K562 (cell line): Measurements from ENCODE around the gene CDYL. TPM values are rescaled to one million over a fixed set of nuclear protein-coding genes. Genes with fewer than 3 reads are reported as not detected.

ENCODE experiments used
- ATAC-seq: fragments of 200-7000 bp; cut with Tn5 transposase; 3 replicates; pipeline ENCODE4 v1.9.1; 2020; ENCODE audit warnings: moderate library complexity
- BruUV-seq: library from RNA; stranded (reverse); fragments of 400-500 nt; replicated peaks from 2 replicates; lab custom pipeline; 2021; lab: Mats Ljungman, UMichigan
- CTCF ChIA-PET: fragments of 300-600 bp; formaldehyde crosslinking; extraction: SDS; loops from one replicate; lab custom pipeline; 2021; ENCODE audit warnings: low intra/inter-chr PET ratio; lab: Yijun Ruan, JAX
- POLR2A ChIA-PET: fragments of 300-600, 350-650 bp; sonication (Branson Sonifier 250); formaldehyde crosslinking; extraction: SDS; loops from one replicate; lab custom pipeline; 2021; ENCODE audit warnings: antibody characterized with exemption, inconsistent platforms; lab: Yijun Ruan, JAX
- DNase-seq, 4 experiments: peaks; one replicate each; pipeline versions ENCODE4 v3.0.0 to v3.0.0-alpha.2; 2011 to 2018; ENCODE audit warnings: low spot score in 3 of 4, mixed read lengths in 3 of 4; ENCODE audit errors: extremely low read depth in 1 of 4
- FAIRE-seq: peaks from 2 replicates; lab custom pipeline; 2011; peaks lifted over from hg19 to GRCh38; lab: Jason Lieb, UNC
- H2AFZ ChIP-seq: 2 replicates; pipeline ENCODE4 v1.6.0; 2011; ENCODE audit warnings: low read depth, low read length, control low read depth, inconsistent platforms
- H3K27ac ChIP-seq: fragments of 200-600 bp; 3 replicates; pipeline ENCODE4 v1.8.0; 2011; ENCODE audit warnings: low read depth, mild to moderate bottlenecking, control low read depth, inconsistent platforms, low read length, moderate library complexity, mixed read lengths; ENCODE audit errors: extremely low read depth
- H3K27me3 ChIP-seq, 2 experiments: fragments of 300-600 bp in 1 of 2; 2 replicates in 1 of 2; 3 replicates in 1 of 2; pipeline versions ENCODE4 v1.6.0 to v1.8.0; 2011; ENCODE audit warnings: inconsistent platforms in 2 of 2, low read length in 2 of 2, mild to moderate bottlenecking in 1 of 2, mixed read lengths in 1 of 2, moderate library complexity in 1 of 2; ENCODE audit not compliant: control insufficient read depth in 2 of 2, insufficient read depth in 2 of 2
- H3K36me3 ChIP-seq: fragments of 300-600 bp; 3 replicates; pipeline ENCODE4 v1.8.0; 2011; ENCODE audit warnings: mild to moderate bottlenecking, low read length, inconsistent platforms; ENCODE audit not compliant: control insufficient read depth, insufficient read depth
- H3K4me1 ChIP-seq, 2 experiments: fragments of 200-600 bp in 1 of 2; replicated peaks in 1 of 2; 2 replicates in 1 of 2; 3 replicates in 1 of 2; pipeline versions ENCODE4 v1.5.1 to v1.8.0; 2011; ENCODE audit warnings: inconsistent platforms in 2 of 2, low read length in 2 of 2, mild to moderate bottlenecking in 1 of 2, mixed read lengths in 1 of 2, moderate library complexity in 1 of 2; ENCODE audit not compliant: control insufficient read depth in 2 of 2, insufficient read depth in 2 of 2
- H3K4me2 ChIP-seq: 2 replicates; pipeline ENCODE4 v1.6.1; 2011; ENCODE audit warnings: low read length, control low read depth, inconsistent platforms, mixed read lengths; ENCODE audit not compliant: insufficient read depth
- H3K4me3 ChIP-seq: fragments of 200-600 bp; sonication (generic), shearing (Covaris generic); 2 replicates; pipeline ENCODE4 v1.5.1; 2016; ENCODE audit warnings: control low read depth, inconsistent platforms
- H3K79me2 ChIP-seq: fragments of 200-600 bp; 3 replicates; pipeline ENCODE4 v1.8.0; 2011; ENCODE audit warnings: low read length, inconsistent platforms; ENCODE audit not compliant: control insufficient read depth, insufficient read depth
- H3K9ac ChIP-seq, 2 experiments: 2 replicates each; pipeline versions ENCODE4 v1.6.0 to v1.6.1; 2011; ENCODE audit warnings: low read depth in 2 of 2, low read length in 2 of 2, control low read depth in 1 of 2, inconsistent platforms in 1 of 2, mild to moderate bottlenecking in 1 of 2, mixed read lengths in 1 of 2; ENCODE audit not compliant: insufficient read depth in 1 of 2
- H3K9me1 ChIP-seq: one replicate; pipeline ENCODE4 v1.6.0; 2011; ENCODE audit warnings: inconsistent platforms, mild to moderate bottlenecking, low read length, moderate library complexity; ENCODE audit not compliant: control insufficient read depth, insufficient read depth
- H3K9me3 ChIP-seq: replicated peaks from 2 replicates; pipeline ENCODE4 v1.5.1; 2011; ENCODE audit warnings: low read depth, low read length, inconsistent platforms; ENCODE audit not compliant: control insufficient read depth, insufficient read depth
- H4K20me1 ChIP-seq: replicated peaks from 2 replicates; pipeline ENCODE4 v1.6.1; 2011; ENCODE audit warnings: low read length, inconsistent platforms, mixed read lengths; ENCODE audit not compliant: control insufficient read depth, insufficient read depth
- HSF4 ChIP-seq: fragments of 250-450 bp; sonication (Bioruptor Pico); IDR thresholded peaks from 2 replicates; pipeline ENCODE4 v2.1.2; 2022; ENCODE audit warnings: mild to moderate bottlenecking, moderate library complexity, borderline replicate concordance
- NEUROD1 ChIP-seq: fragments of 150-350 bp; IDR thresholded peaks from 2 replicates; pipeline ENCODE4 v1.6.1; 2014; ENCODE audit warnings: borderline replicate concordance, low read length, low read depth; ENCODE audit not compliant: partially characterized antibody
- NUFIP1 ChIP-seq: fragments of 450-650 bp; IDR thresholded peaks from 2 replicates; pipeline ENCODE4 v1.6.1; 2018; ENCODE audit not compliant: partially characterized antibody
- ZNF311 ChIP-seq: fragments of 250-450 bp; sonication (Bioruptor Pico); IDR thresholded peaks from 2 replicates; pipeline ENCODE4 v1.4.0; 2020; ENCODE audit warnings: mild to moderate bottlenecking, moderate library complexity
- WGBS: fragments of 100-300 bp; shearing (Covaris generic); methylation state at CpG from one replicate; pipeline ENCODE4 v1.1.6; 2016; ENCODE audit warnings: low coverage, mixed read lengths; ENCODE audit not compliant: insufficient coverage; ENCODE audit errors: missing lambda C conversion rate; 5-methylcytosine and 5-hydroxymethylcytosine counted together
- in situ Hi-C: fragments of 300-500 bp; cut with MboI; formaldehyde crosslinking; loops from 4 replicates; pipeline ENCODE4 v1.15.0; 2018; ENCODE audit warnings: inconsistent platforms, mixed read lengths
- intact Hi-C: fragments of 100-400 bp; cut with micrococcal nuclease; formaldehyde crosslinking; loops from 2 replicates; pipeline ENCODE4 v1.14.2; 2022
- polyA plus RNA-seq, 8 experiments: library from polyadenylated mRNA; depleted of rRNA in 4 of 8; stranded (reverse) in 5 of 8; unstranded in 3 of 8; fragments of >200 nt; fragmentation: Nextera tagmentation in 2 of 8; fragmentation: Illumina TruSeq in 1 of 8; extraction: Ambion mirVana in 2 of 8; extraction: Trizol in 1 of 8; gene quantifications; 2 replicates each; pipeline versions ENCODE4 v1.2.1 to v1.2.3, GENCODE V29; 2011 to 2014; ENCODE audit warnings: inconsistent platforms in 1 of 8, missing spikeins in 1 of 8
- total RNA-seq, 7 experiments: library from RNA; depleted of rRNA in 6 of 7; stranded (reverse); fragments of >200 nt in 6 of 7; fragmentation: Illumina TruSeq in 2 of 7; extraction: Trizol in 2 of 7; gene quantifications; 2 replicates each; pipeline versions ENCODE4 v1.2.1 to v1.2.3, GENCODE V29; 2011 to 2021; ENCODE audit warnings: low replicate concordance in 1 of 7
- TF ChIP-seq, protein P1 (sequence below): fragments of 450-650 bp; IDR thresholded peaks from 2 replicates; pipeline ENCODE4 v1.6.1; 2016; ENCODE audit warnings: missing biosample characterization, missing genetic modification characterization

Gene CDYL
- total and polyA plus RNA-seq, 9 of the 15 experiments (the other 6 are each of a cell fraction or from before 2014, with no cell fraction given): 8.1 to 45.8 (median 40.8) TPM

DNA sequence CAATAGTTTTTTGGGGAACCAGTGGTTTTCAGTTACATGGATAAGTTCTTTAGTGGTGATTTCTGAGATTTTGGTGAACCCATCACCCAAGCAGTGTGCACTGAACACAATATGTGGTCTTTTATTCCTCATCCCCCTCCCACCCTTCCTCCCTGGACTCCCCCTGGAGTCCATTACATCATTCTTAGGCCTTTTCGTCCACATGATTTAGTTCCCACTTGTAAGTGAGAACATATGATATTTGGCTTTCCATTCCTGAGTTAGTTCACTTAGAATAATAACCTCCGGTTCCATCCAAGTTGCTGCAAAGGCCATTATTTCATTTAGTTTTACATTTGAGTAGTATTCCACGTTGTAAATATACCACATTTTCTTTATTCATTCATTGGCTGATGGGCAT lies 199.3 kb downstream of the CDYL start:
- Histone ChIP-seq H3K27ac (no peak overlapping the region), H3K36me3 (no peaks in the 10 kb centered on the region), H2AFZ (no peak overlapping the region), H3K9me1 (no peaks in the 10 kb centered on the region), H3K4me3 (no peak overlapping the region), H3K79me2 (no peaks in the 10 kb centered on the region), H3K9me3 (peaks cover 11% of the 10 kb centered on the region), H3K4me1 (peaks cover 4 to 8% of the 10 kb centered on the region in 2 experiments; a peak in 2 of 5 replicates), H4K20me1 (no peaks in the 10 kb centered on the region), H3K9ac (no peak overlapping the region), H3K27me3 (peaks cover 8 to 28% of the 10 kb centered on the region in 2 experiments; a peak in 3 of 5 replicates), H3K4me2 (no peak overlapping the region)
- WGBS: 30% methylated on average over 3 of the region's 3 CpGs
- intact Hi-C loops: no loop called here
- no peak for ATAC-seq
- POLR2A ChIA-PET: interaction anchor here (0.7 to 1.3 kb wide), 2 partner anchors 12 to 137 kb away, joined by 3 to 5 read pairs; no protein-coding TSS in a partner anchor
- CTCF ChIA-PET: no interaction called here
- TF ChIP-seq NEUROD1 (no peak), ZNF311 (CRISPR knock-in tag) (no peak), HSF4 (CRISPR knock-in tag) (no peak)
- TF ChIP-seq, protein P1, sequence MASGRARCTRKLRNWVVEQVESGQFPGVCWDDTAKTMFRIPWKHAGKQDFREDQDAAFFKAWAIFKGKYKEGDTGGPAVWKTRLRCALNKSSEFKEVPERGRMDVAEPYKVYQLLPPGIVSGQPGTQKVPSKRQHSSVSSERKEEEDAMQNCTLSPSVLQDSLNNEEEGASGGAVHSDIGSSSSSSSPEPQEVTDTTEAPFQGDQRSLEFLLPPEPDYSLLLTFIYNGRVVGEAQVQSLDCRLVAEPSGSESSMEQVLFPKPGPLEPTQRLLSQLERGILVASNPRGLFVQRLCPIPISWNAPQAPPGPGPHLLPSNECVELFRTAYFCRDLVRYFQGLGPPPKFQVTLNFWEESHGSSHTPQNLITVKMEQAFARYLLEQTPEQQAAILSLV (tag): no peak
- BruUV-seq: no TSS peak
- DNase-seq: no peak
- in situ Hi-C loops: no loop called here
- FAIRE-seq: no peak

DNA sequence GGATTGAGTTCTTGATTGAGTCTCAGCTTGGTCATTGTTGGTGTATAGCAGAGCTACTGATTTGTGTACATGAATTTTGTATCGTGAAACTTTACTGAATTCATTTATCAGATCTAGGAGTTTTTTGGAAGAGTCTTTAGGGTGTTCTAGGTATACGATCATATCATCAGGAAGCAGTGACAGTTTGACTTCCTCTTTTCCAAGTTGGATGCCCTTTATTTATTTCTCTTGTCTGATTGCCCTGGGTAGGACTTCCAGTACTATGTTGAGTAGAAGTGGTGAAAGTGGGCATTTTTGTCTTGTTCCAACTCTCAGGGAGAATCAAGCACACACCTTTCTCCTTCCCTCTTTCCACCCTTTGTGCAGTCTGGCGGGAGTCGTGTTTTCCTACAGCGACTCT lies 201.3 kb downstream of the CDYL start:
- FAIRE-seq (no peak), ATAC-seq (no peak), DNase-seq (no peak)
- Histone ChIP-seq H2AFZ (no peak overlapping the region), H3K27me3 (peaks cover 0 to 12% of the 10 kb centered on the region in 2 experiments; a peak in 2 of 5 replicates), H3K36me3 (no peaks in the 10 kb centered on the region), H3K27ac (no peak overlapping the region), H3K4me3 (no peak overlapping the region), H3K9ac (no peak overlapping the region), H3K9me3 (peaks cover 11% of the 10 kb centered on the region), H3K79me2 (no peaks in the 10 kb centered on the region), H3K9me1 (no peaks in the 10 kb centered on the region), H3K4me1 (peaks cover 4% of the 10 kb centered on the region in 2 experiments; a peak in 2 of 5 replicates), H3K4me2 (no peak overlapping the region), H4K20me1 (no peaks in the 10 kb centered on the region)
- intact Hi-C loops (no loop called here), in situ Hi-C loops (no loop called here)
- CTCF ChIA-PET: no interaction called here
- no TSS peak for BruUV-seq
- POLR2A ChIA-PET: no interaction called here
- WGBS: 15% methylated on average over 5 of the region's 5 CpGs
- TF ChIP-seq NUFIP1: no peak
